ENCODE data around the gene WASL.
"Not testable (repeated sequence)": the region's sequence is repeated elsewhere in the genome, so short reads cannot be mapped to it uniquely, and the experiment has no call there.

DNA sequence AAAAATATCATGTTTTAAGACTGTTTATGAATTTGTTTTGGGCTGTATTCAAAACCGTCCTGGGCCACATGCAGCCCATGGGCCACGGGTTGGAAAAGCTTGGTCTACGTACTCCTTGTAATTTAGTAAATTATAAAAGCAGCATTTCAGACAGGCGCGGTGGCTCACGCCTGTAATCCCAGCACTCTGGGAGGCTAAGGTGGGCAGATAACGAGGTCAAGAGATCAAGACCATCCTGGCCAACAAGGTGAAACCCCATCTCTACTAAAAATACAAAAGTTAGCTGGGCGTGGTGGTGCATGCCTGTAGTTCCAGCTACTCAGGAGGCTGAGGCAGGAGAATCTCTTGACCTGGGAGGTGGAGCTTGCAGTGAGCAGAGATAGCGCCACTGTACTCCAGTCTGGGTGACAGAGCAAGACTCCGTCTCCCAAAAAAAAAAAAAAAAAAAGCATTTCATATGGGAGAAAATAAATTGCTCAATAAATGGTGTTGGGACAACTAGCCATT, 11.6 kb downstream of the WASL start:
- TF ChIP-seq, protein P1, sequence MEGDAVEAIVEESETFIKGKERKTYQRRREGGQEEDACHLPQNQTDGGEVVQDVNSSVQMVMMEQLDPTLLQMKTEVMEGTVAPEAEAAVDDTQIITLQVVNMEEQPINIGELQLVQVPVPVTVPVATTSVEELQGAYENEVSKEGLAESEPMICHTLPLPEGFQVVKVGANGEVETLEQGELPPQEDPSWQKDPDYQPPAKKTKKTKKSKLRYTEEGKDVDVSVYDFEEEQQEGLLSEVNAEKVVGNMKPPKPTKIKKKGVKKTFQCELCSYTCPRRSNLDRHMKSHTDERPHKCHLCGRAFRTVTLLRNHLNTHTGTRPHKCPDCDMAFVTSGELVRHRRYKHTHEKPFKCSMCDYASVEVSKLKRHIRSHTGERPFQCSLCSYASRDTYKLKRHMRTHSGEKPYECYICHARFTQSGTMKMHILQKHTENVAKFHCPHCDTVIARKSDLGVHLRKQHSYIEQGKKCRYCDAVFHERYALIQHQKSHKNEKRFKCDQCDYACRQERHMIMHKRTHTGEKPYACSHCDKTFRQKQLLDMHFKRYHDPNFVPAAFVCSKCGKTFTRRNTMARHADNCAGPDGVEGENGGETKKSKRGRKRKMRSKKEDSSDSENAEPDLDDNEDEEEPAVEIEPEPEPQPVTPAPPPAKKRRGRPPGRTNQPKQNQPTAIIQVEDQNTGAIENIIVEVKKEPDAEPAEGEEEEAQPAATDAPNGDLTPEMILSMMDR (IDR thresholded peaks at IDR 0.05) = not testable (repeated sequence)
- TF ChIP-seq EP300 (IDR thresholded peaks at IDR 0.05) = not testable (repeated sequence)
